WERI-Rb-1 (cell line): Measurements from ENCODE around the gene HIVEP1.

Experiments used
- DNase-seq: peaks from one replicate; pipeline ENCODE4 v3.0.0-alpha.2; 2020
- H3K27ac ChIP-seq: fragments of 250-450 bp; sonication (Bioruptor Pico); 2 replicates; pipeline ENCODE4 v1.5.1; 2020; ENCODE audit warnings: mild to moderate bottlenecking, moderate library complexity
- H3K27me3 ChIP-seq: fragments of 250-450 bp; sonication (Bioruptor Pico); 2 replicates; pipeline ENCODE4 v1.5.1; 2021; ENCODE audit warnings: mild to moderate bottlenecking, low read depth, moderate library complexity; ENCODE audit not compliant: insufficient read depth, severe bottlenecking
- H3K36me3 ChIP-seq: fragments of 250-450 bp; sonication (Bioruptor Pico); 2 replicates; pipeline ENCODE4 v1.5.1; 2020; ENCODE audit warnings: mild to moderate bottlenecking, moderate library complexity
- H3K4me3 ChIP-seq: 2 replicates; pipeline ENCODE4 v1.5.1; 2011; ENCODE audit warnings: low read depth, mild to moderate bottlenecking, control low read depth, low read length
- H3K9me3 ChIP-seq: fragments of 250-450 bp; sonication (Bioruptor Pico); 2 replicates; pipeline ENCODE4 v1.5.1; 2021; ENCODE audit warnings: mild to moderate bottlenecking, moderate library complexity; ENCODE audit not compliant: severe bottlenecking
- CTCF ChIP-seq: IDR thresholded peaks from 2 replicates; pipeline ENCODE4 v1.5.1; 2011; ENCODE audit warnings: low read depth, mild to moderate bottlenecking, control low read depth, inconsistent platforms, low read length

Gene HIVEP1

GRCh38 chr6:12034349-12034748 is 22.2 kb downstream of the HIVEP1 start:
- Histone ChIP-seq H3K9me3 (peaks cover 5% of the 10 kb centered on the region), H3K27me3 (no peaks in the 10 kb centered on the region), H3K4me3 (no peak overlapping the region), H3K27ac (no peak overlapping the region), H3K36me3 (no peaks in the 10 kb centered on the region)
- DNase-seq, result no peak
- TF ChIP-seq CTCF, result no peak

- Histone ChIP-seq H3K4me3 (no peak overlapping the region), H3K9me3 (peaks cover 3% of the 10 kb centered on the region), H3K27ac (no peak overlapping the region), H3K36me3 (no peaks in the 10 kb centered on the region), H3K27me3 (no peaks in the 10 kb centered on the region)
- TF ChIP-seq CTCF, result no peak
- no peak for DNase-seq
Measured at GRCh38 chr6:12034837-12035236, 22.7 kb downstream of the HIVEP1 start.

- TF ChIP-seq CTCF, result no peak
- Histone ChIP-seq H3K9me3 (no peaks in the 10 kb centered on the region), H3K27me3 (no peaks in the 10 kb centered on the region), H3K27ac (no peak overlapping the region), H3K36me3 (no peaks in the 10 kb centered on the region), H3K4me3 (no peak overlapping the region)
- DNase-seq, result no peak
Measured at GRCh38 chr6:12036766-12037165, 24.7 kb downstream of the HIVEP1 start.

GRCh38 chr6:12037798-12038197 is 25.7 kb downstream of the HIVEP1 start:
- TF ChIP-seq CTCF, result no peak
- Histone ChIP-seq H3K27ac (no peak overlapping the region), H3K4me3 (no peak overlapping the region), H3K9me3 (no peaks in the 10 kb centered on the region), H3K36me3 (no peaks in the 10 kb centered on the region), H3K27me3 (no peaks in the 10 kb centered on the region)
- DNase-seq, result no peak

GRCh38 chr6:12039540-12040459 is 27.7 kb downstream of the HIVEP1 start:
- no peak overlapping the region for H3K27ac ChIP-seq
- H3K36me3 ChIP-seq, result no peaks in the 10 kb centered on the region
- no peaks in the 10 kb centered on the region for H3K9me3 ChIP-seq
- H3K27me3 ChIP-seq, result no peaks in the 10 kb centered on the region
- TF ChIP-seq CTCF, result no peak
- no peak overlapping the region for H3K4me3 ChIP-seq
- DNase-seq, result no peak

- TF ChIP-seq CTCF, result no peak
- DNase-seq, result no peak
- Histone ChIP-seq H3K4me3 (no peak overlapping the region), H3K27me3 (no peaks in the 10 kb centered on the region), H3K36me3 (no peaks in the 10 kb centered on the region), H3K9me3 (no peaks in the 10 kb centered on the region), H3K27ac (no peak overlapping the region)
Measured at GRCh38 chr6:12047304-12047703, 35.2 kb downstream of the HIVEP1 start.
